ENCODE data around the gene SV2B.

DNA sequence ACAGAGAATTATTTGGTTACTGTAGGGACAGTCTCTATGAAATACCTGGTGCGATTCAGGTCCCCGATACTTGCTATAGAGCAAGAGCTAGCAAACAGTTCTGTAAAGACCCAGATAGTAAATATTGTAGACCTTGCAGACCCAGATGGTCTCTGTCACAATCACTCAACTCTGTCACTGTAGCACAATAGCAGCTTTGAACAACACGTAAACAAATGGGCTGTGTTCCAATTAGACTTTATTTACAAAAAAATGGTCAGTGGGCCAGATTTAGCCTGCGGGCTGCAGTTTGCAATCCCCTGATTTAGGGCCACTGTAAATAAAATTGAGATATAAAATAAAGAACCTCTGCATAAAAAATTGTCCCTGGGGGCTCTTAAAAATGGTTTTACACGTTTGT is 127.7 kb downstream of the SV2B start:
- no peak for TF ChIP-seq ZNF350 (tag by site-specific recombination; IDR thresholded peaks at IDR 0.05)
- TF ChIP-seq BCL11B (tag by site-specific recombination; IDR thresholded peaks at IDR 0.05; ENCODE audit: low read depth), result no peak
- TF ChIP-seq, protein P1, sequence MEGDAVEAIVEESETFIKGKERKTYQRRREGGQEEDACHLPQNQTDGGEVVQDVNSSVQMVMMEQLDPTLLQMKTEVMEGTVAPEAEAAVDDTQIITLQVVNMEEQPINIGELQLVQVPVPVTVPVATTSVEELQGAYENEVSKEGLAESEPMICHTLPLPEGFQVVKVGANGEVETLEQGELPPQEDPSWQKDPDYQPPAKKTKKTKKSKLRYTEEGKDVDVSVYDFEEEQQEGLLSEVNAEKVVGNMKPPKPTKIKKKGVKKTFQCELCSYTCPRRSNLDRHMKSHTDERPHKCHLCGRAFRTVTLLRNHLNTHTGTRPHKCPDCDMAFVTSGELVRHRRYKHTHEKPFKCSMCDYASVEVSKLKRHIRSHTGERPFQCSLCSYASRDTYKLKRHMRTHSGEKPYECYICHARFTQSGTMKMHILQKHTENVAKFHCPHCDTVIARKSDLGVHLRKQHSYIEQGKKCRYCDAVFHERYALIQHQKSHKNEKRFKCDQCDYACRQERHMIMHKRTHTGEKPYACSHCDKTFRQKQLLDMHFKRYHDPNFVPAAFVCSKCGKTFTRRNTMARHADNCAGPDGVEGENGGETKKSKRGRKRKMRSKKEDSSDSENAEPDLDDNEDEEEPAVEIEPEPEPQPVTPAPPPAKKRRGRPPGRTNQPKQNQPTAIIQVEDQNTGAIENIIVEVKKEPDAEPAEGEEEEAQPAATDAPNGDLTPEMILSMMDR (tag by site-specific recombination; IDR thresholded peaks at IDR 0.05), result no peak
- TF ChIP-seq, protein P2, sequence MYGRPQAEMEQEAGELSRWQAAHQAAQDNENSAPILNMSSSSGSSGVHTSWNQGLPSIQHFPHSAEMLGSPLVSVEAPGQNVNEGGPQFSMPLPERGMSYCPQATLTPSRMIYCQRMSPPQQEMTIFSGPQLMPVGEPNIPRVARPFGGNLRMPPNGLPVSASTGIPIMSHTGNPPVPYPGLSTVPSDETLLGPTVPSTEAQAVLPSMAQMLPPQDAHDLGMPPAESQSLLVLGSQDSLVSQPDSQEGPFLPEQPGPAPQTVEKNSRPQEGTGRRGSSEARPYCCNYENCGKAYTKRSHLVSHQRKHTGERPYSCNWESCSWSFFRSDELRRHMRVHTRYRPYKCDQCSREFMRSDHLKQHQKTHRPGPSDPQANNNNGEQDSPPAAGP (tag by site-specific recombination; IDR thresholded peaks at IDR 0.05), result no peak
- no peak for TF ChIP-seq ZEB2 (tag by site-specific recombination; IDR thresholded peaks at IDR 0.05)
- TF ChIP-seq, protein P3, sequence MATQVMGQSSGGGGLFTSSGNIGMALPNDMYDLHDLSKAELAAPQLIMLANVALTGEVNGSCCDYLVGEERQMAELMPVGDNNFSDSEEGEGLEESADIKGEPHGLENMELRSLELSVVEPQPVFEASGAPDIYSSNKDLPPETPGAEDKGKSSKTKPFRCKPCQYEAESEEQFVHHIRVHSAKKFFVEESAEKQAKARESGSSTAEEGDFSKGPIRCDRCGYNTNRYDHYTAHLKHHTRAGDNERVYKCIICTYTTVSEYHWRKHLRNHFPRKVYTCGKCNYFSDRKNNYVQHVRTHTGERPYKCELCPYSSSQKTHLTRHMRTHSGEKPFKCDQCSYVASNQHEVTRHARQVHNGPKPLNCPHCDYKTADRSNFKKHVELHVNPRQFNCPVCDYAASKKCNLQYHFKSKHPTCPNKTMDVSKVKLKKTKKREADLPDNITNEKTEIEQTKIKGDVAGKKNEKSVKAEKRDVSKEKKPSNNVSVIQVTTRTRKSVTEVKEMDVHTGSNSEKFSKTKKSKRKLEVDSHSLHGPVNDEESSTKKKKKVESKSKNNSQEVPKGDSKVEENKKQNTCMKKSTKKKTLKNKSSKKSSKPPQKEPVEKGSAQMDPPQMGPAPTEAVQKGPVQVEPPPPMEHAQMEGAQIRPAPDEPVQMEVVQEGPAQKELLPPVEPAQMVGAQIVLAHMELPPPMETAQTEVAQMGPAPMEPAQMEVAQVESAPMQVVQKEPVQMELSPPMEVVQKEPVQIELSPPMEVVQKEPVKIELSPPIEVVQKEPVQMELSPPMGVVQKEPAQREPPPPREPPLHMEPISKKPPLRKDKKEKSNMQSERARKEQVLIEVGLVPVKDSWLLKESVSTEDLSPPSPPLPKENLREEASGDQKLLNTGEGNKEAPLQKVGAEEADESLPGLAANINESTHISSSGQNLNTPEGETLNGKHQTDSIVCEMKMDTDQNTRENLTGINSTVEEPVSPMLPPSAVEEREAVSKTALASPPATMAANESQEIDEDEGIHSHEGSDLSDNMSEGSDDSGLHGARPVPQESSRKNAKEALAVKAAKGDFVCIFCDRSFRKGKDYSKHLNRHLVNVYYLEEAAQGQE (tag by site-specific recombination; IDR thresholded peaks at IDR 0.05), result no peak
- TF ChIP-seq ZFHX2 (tag by site-specific recombination; conservative IDR thresholded peaks at IDR 0.05), result no peak
- TF ChIP-seq, protein P4, sequence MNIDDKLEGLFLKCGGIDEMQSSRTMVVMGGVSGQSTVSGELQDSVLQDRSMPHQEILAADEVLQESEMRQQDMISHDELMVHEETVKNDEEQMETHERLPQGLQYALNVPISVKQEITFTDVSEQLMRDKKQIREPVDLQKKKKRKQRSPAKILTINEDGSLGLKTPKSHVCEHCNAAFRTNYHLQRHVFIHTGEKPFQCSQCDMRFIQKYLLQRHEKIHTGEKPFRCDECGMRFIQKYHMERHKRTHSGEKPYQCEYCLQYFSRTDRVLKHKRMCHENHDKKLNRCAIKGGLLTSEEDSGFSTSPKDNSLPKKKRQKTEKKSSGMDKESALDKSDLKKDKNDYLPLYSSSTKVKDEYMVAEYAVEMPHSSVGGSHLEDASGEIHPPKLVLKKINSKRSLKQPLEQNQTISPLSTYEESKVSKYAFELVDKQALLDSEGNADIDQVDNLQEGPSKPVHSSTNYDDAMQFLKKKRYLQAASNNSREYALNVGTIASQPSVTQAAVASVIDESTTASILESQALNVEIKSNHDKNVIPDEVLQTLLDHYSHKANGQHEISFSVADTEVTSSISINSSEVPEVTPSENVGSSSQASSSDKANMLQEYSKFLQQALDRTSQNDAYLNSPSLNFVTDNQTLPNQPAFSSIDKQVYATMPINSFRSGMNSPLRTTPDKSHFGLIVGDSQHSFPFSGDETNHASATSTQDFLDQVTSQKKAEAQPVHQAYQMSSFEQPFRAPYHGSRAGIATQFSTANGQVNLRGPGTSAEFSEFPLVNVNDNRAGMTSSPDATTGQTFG (tag by site-specific recombination; IDR thresholded peaks at IDR 0.05; ENCODE audit: borderline replicate concordance), result no peak
- no peak for TF ChIP-seq ZNF223 (tag by site-specific recombination; IDR thresholded peaks at IDR 0.05)
- TF ChIP-seq, protein P5, sequence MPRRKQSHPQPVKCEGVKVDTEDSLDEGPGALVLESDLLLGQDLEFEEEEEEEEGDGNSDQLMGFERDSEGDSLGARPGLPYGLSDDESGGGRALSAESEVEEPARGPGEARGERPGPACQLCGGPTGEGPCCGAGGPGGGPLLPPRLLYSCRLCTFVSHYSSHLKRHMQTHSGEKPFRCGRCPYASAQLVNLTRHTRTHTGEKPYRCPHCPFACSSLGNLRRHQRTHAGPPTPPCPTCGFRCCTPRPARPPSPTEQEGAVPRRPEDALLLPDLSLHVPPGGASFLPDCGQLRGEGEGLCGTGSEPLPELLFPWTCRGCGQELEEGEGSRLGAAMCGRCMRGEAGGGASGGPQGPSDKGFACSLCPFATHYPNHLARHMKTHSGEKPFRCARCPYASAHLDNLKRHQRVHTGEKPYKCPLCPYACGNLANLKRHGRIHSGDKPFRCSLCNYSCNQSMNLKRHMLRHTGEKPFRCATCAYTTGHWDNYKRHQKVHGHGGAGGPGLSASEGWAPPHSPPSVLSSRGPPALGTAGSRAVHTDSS (tag by site-specific recombination; IDR thresholded peaks at IDR 0.05), result no peak
